ENCODE measurements around the gene TCF12.

DNA sequence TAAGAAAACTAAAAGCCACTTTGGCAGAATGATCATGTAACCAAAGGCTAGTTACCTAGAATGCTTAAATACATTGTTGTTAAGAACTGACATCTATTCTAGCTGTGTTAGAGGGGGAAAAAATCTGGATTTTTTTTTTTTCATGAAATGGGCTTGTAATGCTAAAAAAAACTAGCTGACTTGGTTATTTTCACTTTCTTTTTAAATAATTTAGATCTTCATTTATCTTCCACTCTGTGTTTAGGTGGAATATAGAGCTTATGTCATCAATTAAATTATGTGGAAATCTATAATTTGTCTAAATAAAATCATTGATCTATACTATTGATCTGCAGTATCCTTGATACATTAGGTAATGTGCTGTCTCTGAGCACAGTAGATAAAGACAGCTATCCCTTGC, 217.4 kb downstream of the TCF12 start:
- TF ChIP-seq YY1 (IDR thresholded peaks at IDR 0.05; ENCODE audit: insufficient read depth, insufficient read length) (no peak), SUZ12 (IDR thresholded peaks at IDR 0.05; ENCODE audit: extremely low read depth, insufficient read depth, insufficient read length) (no peak)
